PFSK-1 (cell line): ENCODE results near the gene C9orf43.

Source experiments
- FOXP2 ChIP-seq: optimal IDR thresholded peaks from 2 replicates; pipeline ENCODE3; 2011; ENCODE audit warnings: borderline replicate concordance, control low read depth, inconsistent platforms; ENCODE audit not compliant: insufficient read depth; ENCODE audit errors: extremely low read length, extremely low read depth
- POLR2AphosphoS5 ChIP-seq: IDR thresholded peaks from 2 replicates; pipeline ENCODE4 v1.6.1; 2012; ENCODE audit warnings: low read depth, mild to moderate bottlenecking, control low read depth, low read length, moderate library complexity
- SIN3A ChIP-seq: IDR thresholded peaks from 2 replicates; pipeline ENCODE4 v1.6.1; 2012; ENCODE audit warnings: mild to moderate bottlenecking, low read length, moderate library complexity, borderline replicate concordance; ENCODE audit not compliant: insufficient read depth
- TAF1 ChIP-seq: IDR thresholded peaks from 2 replicates; pipeline ENCODE4 v1.6.1; 2012; ENCODE audit warnings: low read length, control low read depth, borderline replicate concordance; ENCODE audit not compliant: insufficient read depth
- TF ChIP-seq, protein P1 (sequence below), 2 experiments: IDR thresholded peaks; 2 replicates each; pipeline versions ENCODE4 v1.6.1 to v1.8.0; 2011 to 2012; ENCODE audit warnings: low read depth in 2 of 2, low read length in 2 of 2, control low read depth in 1 of 2, inconsistent platforms in 1 of 2, mild to moderate bottlenecking in 1 of 2, moderate library complexity in 1 of 2; ENCODE audit not compliant: insufficient read depth in 1 of 2

C9orf43 gene

DNA sequence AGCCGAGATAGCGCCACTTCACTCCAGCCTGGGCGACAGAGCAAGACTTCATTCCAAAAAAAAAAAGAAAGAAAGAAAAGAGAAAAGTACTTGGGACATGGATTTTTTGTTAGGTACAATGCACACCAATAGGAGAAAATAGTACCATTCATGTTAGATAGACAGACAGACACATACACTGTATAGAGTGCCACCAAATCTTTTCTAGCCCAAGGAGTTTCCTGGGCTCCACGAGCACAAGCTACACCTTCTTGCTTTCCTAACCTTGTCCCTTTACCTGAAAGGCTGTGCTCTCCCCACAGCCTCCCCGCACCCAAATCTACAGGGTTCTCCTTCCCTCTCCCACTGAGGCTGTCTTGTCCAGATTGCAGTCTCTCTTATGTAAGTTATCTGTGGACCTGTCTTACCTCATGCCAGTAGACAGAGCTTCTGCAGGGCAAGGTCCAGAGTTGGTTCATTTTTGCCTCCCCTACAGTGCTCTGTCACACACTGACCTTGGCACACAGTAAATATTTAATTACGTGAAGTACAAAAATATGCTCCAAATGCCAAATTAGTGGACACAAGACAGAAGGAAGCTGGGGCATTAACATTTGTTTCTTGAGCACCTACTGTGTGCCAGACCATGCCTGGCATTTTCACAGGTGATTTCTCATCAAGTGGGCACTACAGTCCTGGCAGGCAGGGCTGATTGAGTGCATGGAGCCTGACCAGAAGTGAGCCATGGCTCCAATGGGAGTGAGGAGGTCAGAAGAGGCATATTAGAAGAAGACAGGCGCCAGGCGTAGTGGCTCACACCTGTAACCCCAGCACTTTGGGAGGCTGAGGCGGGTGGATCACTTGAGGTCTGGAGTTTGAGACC, 15.3 kb upstream of the C9orf43 start:
- TF ChIP-seq, protein P1, sequence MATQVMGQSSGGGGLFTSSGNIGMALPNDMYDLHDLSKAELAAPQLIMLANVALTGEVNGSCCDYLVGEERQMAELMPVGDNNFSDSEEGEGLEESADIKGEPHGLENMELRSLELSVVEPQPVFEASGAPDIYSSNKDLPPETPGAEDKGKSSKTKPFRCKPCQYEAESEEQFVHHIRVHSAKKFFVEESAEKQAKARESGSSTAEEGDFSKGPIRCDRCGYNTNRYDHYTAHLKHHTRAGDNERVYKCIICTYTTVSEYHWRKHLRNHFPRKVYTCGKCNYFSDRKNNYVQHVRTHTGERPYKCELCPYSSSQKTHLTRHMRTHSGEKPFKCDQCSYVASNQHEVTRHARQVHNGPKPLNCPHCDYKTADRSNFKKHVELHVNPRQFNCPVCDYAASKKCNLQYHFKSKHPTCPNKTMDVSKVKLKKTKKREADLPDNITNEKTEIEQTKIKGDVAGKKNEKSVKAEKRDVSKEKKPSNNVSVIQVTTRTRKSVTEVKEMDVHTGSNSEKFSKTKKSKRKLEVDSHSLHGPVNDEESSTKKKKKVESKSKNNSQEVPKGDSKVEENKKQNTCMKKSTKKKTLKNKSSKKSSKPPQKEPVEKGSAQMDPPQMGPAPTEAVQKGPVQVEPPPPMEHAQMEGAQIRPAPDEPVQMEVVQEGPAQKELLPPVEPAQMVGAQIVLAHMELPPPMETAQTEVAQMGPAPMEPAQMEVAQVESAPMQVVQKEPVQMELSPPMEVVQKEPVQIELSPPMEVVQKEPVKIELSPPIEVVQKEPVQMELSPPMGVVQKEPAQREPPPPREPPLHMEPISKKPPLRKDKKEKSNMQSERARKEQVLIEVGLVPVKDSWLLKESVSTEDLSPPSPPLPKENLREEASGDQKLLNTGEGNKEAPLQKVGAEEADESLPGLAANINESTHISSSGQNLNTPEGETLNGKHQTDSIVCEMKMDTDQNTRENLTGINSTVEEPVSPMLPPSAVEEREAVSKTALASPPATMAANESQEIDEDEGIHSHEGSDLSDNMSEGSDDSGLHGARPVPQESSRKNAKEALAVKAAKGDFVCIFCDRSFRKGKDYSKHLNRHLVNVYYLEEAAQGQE (IDR thresholded peaks at IDR 0.05; ENCODE audit: insufficient read depth in 1 of 2, low read depth in 2 of 2, low read length in 2 of 2), result no peak
- no peak for TF ChIP-seq FOXP2
- no peak for TF ChIP-seq POLR2AphosphoS5
- no peak for TF ChIP-seq TAF1
- TF ChIP-seq SIN3A, result no peak

GRCh38 chr9:113397203-113397631, 13.3 kb upstream of the C9orf43 start:
- TF ChIP-seq POLR2AphosphoS5, result no peak

DNA sequence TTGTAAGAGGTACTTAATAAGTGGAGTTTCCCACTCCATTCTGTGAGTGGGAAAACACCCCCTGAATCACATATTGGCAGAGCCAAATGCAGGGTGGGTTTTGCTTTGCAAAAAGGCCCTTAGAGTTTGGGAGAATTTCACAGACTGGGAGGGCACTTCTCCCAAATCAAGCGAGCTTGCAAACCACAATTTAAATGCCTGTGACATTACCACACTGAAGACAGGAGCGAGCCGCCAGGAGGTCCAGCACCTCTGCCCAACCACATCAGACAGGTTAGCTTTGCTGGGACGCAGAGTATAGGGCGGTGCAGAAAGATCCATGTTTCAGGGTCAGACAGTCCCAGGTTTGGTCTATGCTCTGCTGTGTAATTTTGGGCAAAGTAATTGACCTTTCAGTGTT, 11.8 kb upstream of the C9orf43 start:
- TF ChIP-seq SIN3A (no peak), TAF1 (no peak), POLR2AphosphoS5 (no peak), FOXP2 (no peak)
- TF ChIP-seq, protein P1 (IDR thresholded peaks at IDR 0.05; ENCODE audit: insufficient read depth in 1 of 2, low read depth in 2 of 2, low read length in 2 of 2), result no peak

DNA sequence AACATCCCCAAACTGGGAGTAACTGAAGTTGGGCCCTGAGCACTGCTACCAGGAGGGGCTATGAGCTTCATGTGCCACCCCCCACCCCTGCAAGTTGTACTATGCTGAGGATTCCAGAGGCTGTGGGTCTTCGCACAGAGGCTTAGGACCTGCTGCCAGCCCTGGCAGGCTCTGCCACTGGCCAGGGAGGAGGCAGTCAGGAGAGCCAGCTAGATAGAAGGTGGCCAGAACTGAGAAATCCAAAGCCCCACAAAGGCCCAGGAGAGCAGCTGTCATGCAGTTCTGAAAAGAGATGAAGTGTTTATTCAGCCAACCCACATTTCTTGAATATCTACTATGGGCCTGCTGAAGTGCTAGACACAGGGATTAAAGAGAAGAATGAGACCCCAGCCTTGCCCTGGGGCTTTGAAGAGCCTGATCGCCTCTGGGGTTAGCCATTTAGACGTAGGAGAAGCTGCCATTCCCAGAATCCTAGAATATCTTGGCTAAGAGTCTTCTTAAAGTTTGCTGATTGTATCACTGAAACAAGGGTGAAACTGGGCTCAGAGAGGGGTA, 10.8 kb upstream of the C9orf43 start:
- TF ChIP-seq TAF1 (no peak), POLR2AphosphoS5 (no peak), SIN3A (no peak)
- TF ChIP-seq, protein P1 (IDR thresholded peaks at IDR 0.05; ENCODE audit: insufficient read depth in 1 of 2, low read depth in 2 of 2, low read length in 2 of 2), result no peak

DNA sequence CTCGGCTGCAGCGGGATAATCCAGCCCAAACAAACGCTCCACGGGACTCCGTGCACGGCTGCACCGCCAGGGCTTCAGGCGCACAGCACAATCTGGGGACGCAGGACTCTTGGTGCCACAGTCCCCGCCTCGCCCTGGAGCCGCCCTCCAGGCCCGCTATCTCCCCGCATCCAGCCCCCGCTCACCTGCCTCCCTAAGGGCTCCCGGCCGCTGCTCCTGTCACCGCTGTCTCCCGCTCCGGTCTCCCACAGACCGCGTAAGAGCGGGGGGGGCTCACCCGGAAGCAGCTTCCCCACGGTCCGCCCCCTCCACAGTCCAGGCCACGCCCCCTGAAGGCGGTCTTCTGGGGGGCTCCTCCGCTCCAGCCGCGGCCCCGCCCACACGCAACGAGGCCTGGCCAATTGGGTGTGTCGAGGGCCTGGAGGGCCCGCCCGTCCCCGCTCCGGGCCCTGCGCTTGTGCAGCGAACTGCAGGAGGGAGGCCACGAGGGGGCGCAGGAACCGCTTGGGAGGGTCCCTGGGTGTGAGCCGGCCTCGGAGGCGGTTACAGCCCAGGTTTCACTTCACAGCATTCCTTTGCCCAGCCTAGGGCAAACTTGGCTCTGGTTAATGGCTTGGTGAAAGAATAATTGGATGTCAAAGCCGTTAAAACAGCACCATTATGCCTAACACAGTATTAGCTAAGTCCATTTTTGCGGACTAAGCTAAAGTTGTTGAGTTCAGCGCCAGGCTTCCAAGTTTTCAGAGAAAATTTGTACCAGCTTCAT, 9.3 kb upstream of the C9orf43 start, which contains the start of gene ALAD:
ALAD (minus strand) TSS at position 258 of the 766 bp plus-strand sequence. CDS start 7,725 bp downstream, outside the sequence.
- 0 out of 2 replicates have a peak, but pooled peaks have one; percentile 70 for TF ChIP-seq SIN3A
- peak; percentile 67 for TF ChIP-seq POLR2AphosphoS5
- TF ChIP-seq, protein P1 (IDR thresholded peaks at IDR 0.05; ENCODE audit: insufficient read depth in 1 of 2, low read depth in 2 of 2, low read length in 2 of 2), result no peak
- peak; percentile 80 for TF ChIP-seq FOXP2
